GM12878 (cell line): ENCODE data around the gene CCDC138. TPM values are rescaled to one million over a fixed set of nuclear protein-coding genes. Genes with fewer than 3 reads are reported as not detected.

ENCODE experiments used
- ATAC-seq: fragments of 200-7000 bp; cut with Tn5 transposase; 3 replicates; pipeline ENCODE4 v1.9.1; 2020; ENCODE audit warnings: mild to moderate bottlenecking, moderate library complexity
- BruUV-seq: library from RNA; stranded (reverse); fragments of 400-500 nt; replicated peaks from 2 replicates; lab custom pipeline; 2021; lab: Mats Ljungman, UMichigan
- CTCF ChIA-PET: fragments of 300-600 bp; sonication (Branson Sonifier 250); formaldehyde crosslinking; extraction: SDS; loops from one replicate; lab custom pipeline; 2021; ENCODE audit warnings: inconsistent platforms; lab: Yijun Ruan, JAX
- POLR2A ChIA-PET: fragments of 350-600 bp; formaldehyde crosslinking; extraction: SDS; loops from one replicate; lab custom pipeline; 2021; ENCODE audit warnings: inconsistent platforms; lab: Charles Lee
- RAD21 ChIA-PET: fragments of 300-600 bp; sonication (Branson Sonifier 250); formaldehyde crosslinking; loops from one replicate; lab custom pipeline; 2023; ENCODE audit warnings: antibody characterized with exemption; ENCODE audit not compliant: unreplicated experiment; lab: Charles Lee
- SMC1A ChIA-PET: fragments of 300-600 bp; sonication (Branson Sonifier 250); formaldehyde crosslinking; loops from one replicate; lab custom pipeline; 2023; ENCODE audit not compliant: unreplicated experiment, uncharacterized antibody; lab: Charles Lee
- DNase-seq: peaks from one replicate; pipeline ENCODE4 v3.0.0-alpha.2; 2011; ENCODE audit warnings: low read depth, low spot score
- FAIRE-seq: peaks from 3 replicates; lab custom pipeline; 2011; peaks lifted over from hg19 to GRCh38; lab: Jason Lieb, UNC
- H2AFZ ChIP-seq: 2 replicates; pipeline ENCODE4 v1.6.0; 2011; ENCODE audit warnings: low read depth, low read length, control low read depth; ENCODE audit not compliant: control insufficient read depth
- H3K27ac ChIP-seq: 2 replicates; pipeline ENCODE4 v1.5.1; 2011; ENCODE audit warnings: control low read depth; ENCODE audit not compliant: control insufficient read depth, insufficient read depth
- H3K27me3 ChIP-seq, 2 experiments: replicated peaks in 1 of 2; 2 replicates each; pipeline versions ENCODE4 v1.6.0 to v1.6.1; 2011; ENCODE audit warnings: low read length in 1 of 2; ENCODE audit not compliant: control insufficient read depth in 2 of 2, insufficient read depth in 2 of 2
- H3K36me3 ChIP-seq, 2 experiments: 2 replicates each; pipeline ENCODE4 v1.5.1; 2011; ENCODE audit warnings: low read length in 1 of 2; ENCODE audit not compliant: control insufficient read depth in 2 of 2, insufficient read depth in 2 of 2
- H3K4me1 ChIP-seq: 2 replicates; pipeline ENCODE4 v1.6.1; 2011; ENCODE audit warnings: mild to moderate bottlenecking, low read length, moderate library complexity, mixed read lengths; ENCODE audit not compliant: control insufficient read depth, insufficient read depth
- H3K4me2 ChIP-seq: 2 replicates; pipeline ENCODE4 v1.6.0; 2011; ENCODE audit warnings: control low read depth; ENCODE audit not compliant: control insufficient read depth, insufficient read depth
- H3K4me3 ChIP-seq: fragments of 200-600 bp; sonication (generic); 2 replicates; pipeline ENCODE4 v1.5.1; 2016
- H3K79me2 ChIP-seq: 2 replicates; pipeline ENCODE4 v1.6.0; 2011; ENCODE audit warnings: low read length; ENCODE audit not compliant: control insufficient read depth, insufficient read depth
- H3K9ac ChIP-seq: 2 replicates; pipeline ENCODE4 v1.8.0; 2011; ENCODE audit warnings: low read length, control low read depth, mixed read lengths; ENCODE audit not compliant: control insufficient read depth, insufficient read depth
- H3K9me3 ChIP-seq: replicated peaks from 3 replicates; pipeline ENCODE4 v1.5.1; 2011; ENCODE audit warnings: mild to moderate bottlenecking, low read length; ENCODE audit not compliant: control insufficient read depth, insufficient read depth
- H4K20me1 ChIP-seq: 2 replicates; pipeline ENCODE4 v1.6.0; 2011; ENCODE audit not compliant: control insufficient read depth, insufficient read depth
- CREB1 ChIP-seq: IDR thresholded peaks from 2 replicates; pipeline ENCODE4 v1.6.1; 2012; ENCODE audit warnings: low read depth, mild to moderate bottlenecking, inconsistent platforms
- DPF2 ChIP-seq: fragments of 450-650 bp; IDR thresholded peaks from 2 replicates; pipeline ENCODE4 v1.6.1; 2017; ENCODE audit warnings: mild to moderate bottlenecking
- ESRRA ChIP-seq: IDR thresholded peaks from 2 replicates; pipeline ENCODE4 v1.6.1; 2012; ENCODE audit warnings: mild to moderate bottlenecking, low read length, improper control_type of control experiment
- JUNB ChIP-seq: IDR thresholded peaks from 2 replicates; pipeline ENCODE4 v1.6.1; 2016; ENCODE audit warnings: antibody characterized with exemption, mild to moderate bottlenecking
- NFYB ChIP-seq: IDR thresholded peaks from 2 replicates; pipeline ENCODE4 v1.6.1; 2011; ENCODE audit warnings: low read depth, mild to moderate bottlenecking, low read length, improper control_type of control experiment, moderate library complexity; ENCODE audit not compliant: insufficient read depth
- NR2C1 ChIP-seq: fragments of 450-650 bp; IDR thresholded peaks from 2 replicates; pipeline ENCODE4 v1.6.1; 2017; ENCODE audit warnings: antibody characterized with exemption, mild to moderate bottlenecking, moderate library complexity
- PAX5 ChIP-seq: IDR thresholded peaks from 2 replicates; pipeline ENCODE4 v1.6.1; 2011; ENCODE audit warnings: low read depth, low read length, borderline replicate concordance
- POU2F2 ChIP-seq: IDR thresholded peaks from 3 replicates; pipeline ENCODE4 v1.6.1; 2011; ENCODE audit warnings: low read depth, mild to moderate bottlenecking, low read length, borderline replicate concordance
- RB1 ChIP-seq: fragments of 450-650 bp; formaldehyde crosslinking; IDR thresholded peaks from 2 replicates; pipeline ENCODE4 v1.6.1; 2017; ENCODE audit warnings: mild to moderate bottlenecking, borderline replicate concordance
- RBBP5 ChIP-seq: fragments of 200-600 bp; sonication (generic); conservative IDR thresholded peaks from 2 replicates; pipeline ENCODE4 v1.6.1; 2016
- SMAD5 ChIP-seq: IDR thresholded peaks from 2 replicates; pipeline ENCODE4 v1.6.1; 2016; ENCODE audit warnings: antibody characterized with exemption, low read depth
- STAT1 ChIP-seq: fragments of 450-650 bp; conservative IDR thresholded peaks from 2 replicates; pipeline ENCODE4 v1.6.1; 2014; ENCODE audit warnings: antibody characterized with exemption, mild to moderate bottlenecking
- SUPT20H ChIP-seq: IDR thresholded peaks from 2 replicates; pipeline ENCODE4 v1.6.1; 2011; ENCODE audit warnings: low read depth, mild to moderate bottlenecking, low read length, moderate library complexity, borderline replicate concordance; ENCODE audit not compliant: control insufficient read depth
- ZBTB11 ChIP-seq: fragments of 450-650 bp; formaldehyde crosslinking; IDR thresholded peaks from 2 replicates; pipeline ENCODE4 v1.5.0; 2022; ENCODE audit warnings: mild to moderate bottlenecking, missing genetic modification characterization
- ZNF207 ChIP-seq: fragments of 450-650 bp; IDR thresholded peaks from 2 replicates; pipeline ENCODE4 v1.6.1; 2014; ENCODE audit warnings: antibody characterized with exemption, mild to moderate bottlenecking, borderline replicate concordance
- ZNF274 ChIP-seq: IDR thresholded peaks from one replicate; pipeline ENCODE4 v1.8.0; 2011; ENCODE audit not compliant: insufficient read length, insufficient read depth
- ZZZ3 ChIP-seq: IDR thresholded peaks from 2 replicates; pipeline ENCODE4 v1.6.1; 2011; ENCODE audit warnings: low read depth; ENCODE audit not compliant: control insufficient read depth, insufficient read length
- WGBS: methylation state at CpG from one replicate; pipeline ENCODE4 v1.1.6; 2016; ENCODE audit warnings: low lambda C conversion rate; ENCODE audit not compliant: insufficient replicate concordance, insufficient coverage; ENCODE audit errors: missing lambda C conversion rate; 5-methylcytosine and 5-hydroxymethylcytosine counted together
- in situ Hi-C: fragments of 300-500 bp; cut with MboI; formaldehyde crosslinking; loops from 9 replicates; pipeline ENCODE4 v1.14.3; 2018; ENCODE audit warnings: mixed read lengths
- intact Hi-C: fragments of 100-400 bp; cut with micrococcal nuclease; formaldehyde crosslinking; loops from one replicate; pipeline ENCODE4 v1.14.2; 2022; ENCODE audit not compliant: unreplicated experiment
- polyA plus RNA-seq, 11 experiments: library from polyadenylated mRNA; depleted of rRNA in 4 of 11; unstranded in 6 of 11; stranded (reverse) in 5 of 11; fragments of >200 nt; fragmentation: Nextera tagmentation in 4 of 11; fragmentation: Illumina TruSeq in 1 of 11; extraction: Ambion mirVana in 4 of 11; extraction: Trizol in 1 of 11; gene quantifications; 1 replicate in 1 of 11; 2 replicates in 10 of 11; pipeline versions ENCODE4 v1.2.1 to v1.2.3, GENCODE V29; 2011 to 2016; ENCODE audit warnings: inconsistent platforms in 2 of 11, missing spikeins in 2 of 11, low read depth in 1 of 11
- total RNA-seq, 4 experiments: library from RNA; depleted of rRNA in 3 of 4; stranded (reverse); fragments of >200 nt in 3 of 4; fragmentation: Illumina TruSeq in 1 of 4; extraction: Trizol in 1 of 4; gene quantifications; 2 replicates each; pipeline versions ENCODE4 v1.2.1 to v1.2.3, GENCODE V29; 2013 to 2021

Gene CCDC138
- total and polyA plus RNA-seq, 10 of the 15 experiments (the other 5 are each of a cell fraction or from before 2014, with no cell fraction given), result 7.9 to 19.4 (median 13.0) TPM

- POLR2A ChIA-PET, result no interaction called here
- SMC1A ChIA-PET, result interaction anchor here (0.6 kb wide), 1 partner anchor 291 kb away, joined by 3 read pairs; no protein-coding TSS in a partner anchor
- FAIRE-seq (no peak), ATAC-seq (no peak), DNase-seq (no peak)
- no TSS peak for BruUV-seq
- Histone ChIP-seq H3K4me3 (no peak overlapping the region), H3K27ac (no peak overlapping the region), H4K20me1 (no peaks in the 10 kb centered on the region), H2AFZ (no peak overlapping the region), H3K27me3 (no peaks in the 10 kb centered on the region; a peak in 1 of 4 replicates), H3K9ac (no peak overlapping the region), H3K4me1 (no peaks in the 10 kb centered on the region), H3K36me3 (no peaks in the 10 kb centered on the region), H3K9me3 (no peaks in the 10 kb centered on the region), H3K79me2 (no peaks in the 10 kb centered on the region), H3K4me2 (no peak overlapping the region)
- CTCF ChIA-PET, result interaction anchor here (0.5 to 2.4 kb wide), 2 partner anchors 12 to 299 kb away, joined by 3 to 9 read pairs; no protein-coding TSS in a partner anchor
- RAD21 ChIA-PET, result no interaction called here
- TF ChIP-seq ZNF274 (no peak), NFYB (no peak), JUNB (no peak), RBBP5 (no peak), POU2F2 (no peak), RB1 (no peak), STAT1 (no peak), ZZZ3 (no peak), SMAD5 (no peak), ZNF207 (no peak), ESRRA (no peak), NR2C1 (no peak), PAX5 (no peak), DPF2 (no peak), SUPT20H (no peak), ZBTB11 (CRISPR knock-in tag) (no peak), CREB1 (no peak)
- in situ Hi-C loops, result no loop called here
- WGBS, result 35% methylated on average over 14 of the region's 14 CpGs
- intact Hi-C loops, result no loop called here
These were observed 130.3 kb downstream of the CCDC138 start for GRCh38 chr2:108916796-108917421.
